Embryonic facial prominence (tissue), 1 donor: ENCODE measurements around the gene USP49.

Source experiments
- DNase-seq: peaks from one replicate; pipeline ENCODE4 v3.0.0-alpha.2; 2016; ENCODE audit errors: extremely low spot score

USP49 gene

DNA sequence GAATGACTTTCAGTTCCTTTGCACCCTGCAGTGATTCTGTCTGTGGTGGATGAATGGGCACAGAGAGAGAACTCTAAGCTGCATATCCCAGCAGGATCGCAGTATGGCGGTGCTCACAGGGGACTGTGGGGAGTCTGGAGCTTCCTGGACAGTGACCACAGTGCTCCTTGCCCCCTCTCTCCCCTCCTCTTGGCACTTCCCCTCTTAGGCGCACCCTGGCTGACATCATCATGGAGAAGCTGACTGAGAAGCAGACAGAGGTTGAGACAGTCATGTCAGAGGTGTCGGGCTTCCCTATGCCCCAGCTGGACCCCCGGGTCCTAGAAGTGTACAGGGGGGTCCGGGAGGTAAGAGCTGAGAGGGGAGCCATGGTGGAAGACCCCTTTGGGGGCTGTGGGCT, 34.7 kb upstream of the USP49 start:
- DNase-seq = no peak

GRCh38 chr6:41927253-41927652, 32.1 kb upstream of the USP49 start:
- no peak for DNase-seq

- DNase-seq = no peak
Observed at GRCh38 chr6:41922154-41922553, 27.0 kb upstream of the USP49 start.

DNA sequence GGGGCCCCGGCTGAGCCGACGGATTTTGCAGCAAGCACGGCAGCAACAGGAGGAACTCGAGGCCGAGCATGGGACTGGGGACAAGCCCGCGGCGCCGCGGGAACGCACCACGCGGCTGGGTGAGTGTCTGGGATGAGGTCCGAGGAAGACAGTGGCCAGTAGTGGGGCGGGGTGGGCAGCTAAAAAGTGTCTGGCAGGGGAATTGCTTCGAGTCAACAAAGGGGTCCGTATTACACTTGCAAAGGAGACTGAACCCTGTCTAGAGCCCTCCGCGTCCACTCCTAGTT, 26.5 kb upstream of the USP49 start:
- no peak for DNase-seq

DNA sequence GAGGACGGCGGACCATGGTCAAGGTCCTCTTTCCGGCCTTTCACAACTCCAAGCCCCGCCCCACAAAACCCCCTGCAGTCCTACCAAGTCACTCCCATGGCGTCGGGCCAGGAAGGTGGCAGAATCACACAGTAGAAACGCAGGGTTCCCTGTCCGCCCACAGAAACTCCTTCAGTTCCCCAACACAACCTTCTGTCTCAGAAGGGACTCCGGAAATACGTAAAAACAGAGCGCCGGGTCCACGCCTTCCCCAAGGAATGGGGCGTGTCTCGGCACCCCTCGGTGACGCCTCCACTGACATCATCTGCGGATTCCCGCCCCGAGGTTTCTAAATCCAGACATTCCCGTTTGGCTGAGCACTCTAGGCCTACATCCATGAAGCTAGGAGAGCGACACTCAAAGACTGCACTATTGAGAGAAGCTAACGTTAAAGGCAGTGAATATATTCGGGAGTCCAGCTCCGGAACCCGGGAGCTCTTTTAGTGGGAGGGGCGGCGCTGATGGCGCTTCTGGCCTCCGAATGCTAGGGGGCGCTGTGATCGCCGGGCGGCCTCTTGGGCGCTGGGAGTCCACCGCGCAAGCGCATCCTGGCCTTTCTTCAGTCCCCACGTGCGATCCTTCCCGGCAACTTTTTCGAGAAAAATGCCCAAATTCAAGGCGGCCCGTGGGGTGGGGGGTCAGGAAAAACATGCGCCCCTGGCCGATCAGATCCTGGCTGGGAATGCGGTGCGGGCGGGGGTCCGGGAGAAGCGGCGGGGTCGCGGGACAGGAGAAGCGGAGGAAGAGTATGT, 25.9 kb upstream of the USP49 start, which contains the start of the genes BYSL and MED20:
TSS of gene BYSL (plus strand) at position 579 of the 791 bp plus-strand sequence. CDS start at position 643, 64 bp downstream.
TSS of gene MED20 (minus strand) at position 219 of the 791 bp plus-strand sequence. CDS start at position 98, 121 bp downstream.
- DNase-seq = peak; percentile 91

DNA sequence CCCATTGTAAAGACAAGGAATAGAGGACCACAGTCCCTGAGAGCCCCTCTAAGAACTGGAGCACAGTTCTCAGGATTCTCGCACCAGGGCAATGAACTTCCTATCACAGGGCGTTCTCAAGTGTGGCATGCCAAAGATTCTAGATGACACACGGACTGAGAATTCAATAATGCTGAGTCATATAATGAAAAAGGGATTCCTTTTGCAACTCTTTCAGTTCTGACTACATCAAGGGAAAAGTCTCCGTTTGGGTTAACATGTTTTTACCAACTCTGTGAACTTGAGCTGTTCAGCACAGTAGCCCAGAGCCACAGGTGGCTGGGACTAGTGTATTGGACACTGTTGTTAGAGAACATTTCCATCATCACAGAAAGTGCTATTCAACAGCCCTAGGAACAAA, 22.4 kb upstream of the USP49 start:
- no peak for DNase-seq

DNA sequence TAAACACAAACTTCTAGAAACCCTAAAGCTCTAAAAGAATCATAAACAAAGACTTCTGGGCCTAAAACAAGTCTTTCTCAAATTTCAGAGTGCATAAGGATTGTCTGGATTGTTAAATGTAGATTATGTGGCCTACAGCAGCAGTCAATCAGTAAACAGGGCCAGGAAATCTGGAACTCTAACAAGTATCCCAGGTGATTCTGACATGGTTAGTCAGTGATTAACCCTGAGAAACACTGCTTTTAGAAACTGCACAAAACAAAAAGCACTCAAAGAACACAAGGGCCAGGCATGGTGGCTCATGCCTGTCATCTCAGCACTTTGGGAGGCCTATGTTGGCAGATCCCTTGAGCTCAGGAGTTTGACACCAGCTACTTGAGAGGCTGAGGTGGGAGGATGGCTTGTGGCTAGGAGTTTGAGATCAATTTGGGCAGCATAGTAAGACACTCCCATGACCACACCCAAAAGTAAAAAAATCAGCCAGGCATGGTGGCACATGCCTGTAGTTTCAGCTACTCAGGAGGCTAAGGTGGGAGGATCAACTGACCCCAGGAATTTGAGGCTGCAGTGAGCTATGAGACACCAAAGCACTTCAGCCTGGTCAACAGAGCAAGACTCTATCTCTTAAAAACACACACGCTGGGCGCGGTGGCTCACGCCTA, 19.8 kb upstream of the USP49 start:
- no peak for DNase-seq

DNA sequence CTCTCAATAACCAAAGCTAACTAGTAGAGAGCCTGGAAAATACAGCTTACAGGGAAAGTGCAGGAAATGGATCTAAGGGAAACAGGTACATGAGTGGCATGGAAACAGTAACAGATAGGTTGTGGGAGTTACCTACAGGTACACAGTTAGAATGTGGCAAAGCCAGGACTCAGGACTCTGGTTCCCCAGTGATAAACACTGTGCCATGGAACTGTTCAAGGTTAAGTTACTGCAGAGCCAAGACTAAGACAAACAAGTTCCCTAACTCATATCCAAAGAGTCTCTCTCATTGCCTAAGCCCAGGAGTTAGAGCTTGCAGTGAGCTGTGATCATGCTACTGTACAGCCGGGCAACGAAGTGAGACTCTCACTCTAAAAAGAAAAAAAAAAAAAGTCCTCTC, 19.2 kb upstream of the USP49 start:
- DNase-seq = no peak

- DNase-seq = no peak
Observed at GRCh38 chr6:41909727-41910126, 14.6 kb upstream of the USP49 start.

- no peak for DNase-seq
Observed at GRCh38 chr6:41901882-41902519, 6.8 kb upstream of the USP49 start.

DNA sequence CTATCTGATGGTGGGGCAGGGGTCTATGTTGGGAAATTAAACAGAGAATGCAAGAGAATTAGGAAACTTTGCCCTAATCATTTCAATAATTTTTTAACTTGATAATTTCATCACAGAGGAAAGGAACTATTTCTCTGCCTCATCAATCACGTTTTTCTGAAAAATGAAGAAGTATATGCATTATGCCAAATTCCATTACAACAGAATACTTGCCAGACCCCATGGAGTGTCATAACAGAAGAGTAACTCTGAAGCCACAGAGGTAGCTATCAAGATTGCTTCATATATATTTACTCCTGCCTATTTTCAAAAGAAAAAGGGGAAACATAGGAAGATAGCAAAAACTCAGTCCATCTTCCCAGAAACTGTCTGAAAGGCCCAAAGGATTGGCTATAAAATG, 5.7 kb upstream of the USP49 start:
- DNase-seq = no peak

DNA sequence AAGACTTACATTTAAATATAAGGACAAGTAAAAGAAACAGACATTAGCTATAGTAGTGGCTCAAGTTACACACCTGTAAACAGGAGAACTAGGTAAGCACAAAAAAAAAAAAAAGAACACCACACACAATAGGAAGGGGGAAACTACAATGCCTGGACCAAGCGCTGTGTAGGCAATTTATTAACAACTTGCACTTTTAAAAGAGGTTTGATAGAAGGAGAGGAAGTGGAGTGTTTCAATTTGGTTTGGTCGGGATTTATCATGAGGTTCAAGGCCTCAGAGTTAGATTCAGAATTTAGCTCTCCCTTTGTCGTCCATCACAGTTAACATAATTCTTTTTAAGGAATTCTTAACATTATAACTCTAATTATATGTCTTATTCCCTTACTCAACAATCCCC, 1.1 kb upstream of the USP49 start:
- no peak for DNase-seq

DNA sequence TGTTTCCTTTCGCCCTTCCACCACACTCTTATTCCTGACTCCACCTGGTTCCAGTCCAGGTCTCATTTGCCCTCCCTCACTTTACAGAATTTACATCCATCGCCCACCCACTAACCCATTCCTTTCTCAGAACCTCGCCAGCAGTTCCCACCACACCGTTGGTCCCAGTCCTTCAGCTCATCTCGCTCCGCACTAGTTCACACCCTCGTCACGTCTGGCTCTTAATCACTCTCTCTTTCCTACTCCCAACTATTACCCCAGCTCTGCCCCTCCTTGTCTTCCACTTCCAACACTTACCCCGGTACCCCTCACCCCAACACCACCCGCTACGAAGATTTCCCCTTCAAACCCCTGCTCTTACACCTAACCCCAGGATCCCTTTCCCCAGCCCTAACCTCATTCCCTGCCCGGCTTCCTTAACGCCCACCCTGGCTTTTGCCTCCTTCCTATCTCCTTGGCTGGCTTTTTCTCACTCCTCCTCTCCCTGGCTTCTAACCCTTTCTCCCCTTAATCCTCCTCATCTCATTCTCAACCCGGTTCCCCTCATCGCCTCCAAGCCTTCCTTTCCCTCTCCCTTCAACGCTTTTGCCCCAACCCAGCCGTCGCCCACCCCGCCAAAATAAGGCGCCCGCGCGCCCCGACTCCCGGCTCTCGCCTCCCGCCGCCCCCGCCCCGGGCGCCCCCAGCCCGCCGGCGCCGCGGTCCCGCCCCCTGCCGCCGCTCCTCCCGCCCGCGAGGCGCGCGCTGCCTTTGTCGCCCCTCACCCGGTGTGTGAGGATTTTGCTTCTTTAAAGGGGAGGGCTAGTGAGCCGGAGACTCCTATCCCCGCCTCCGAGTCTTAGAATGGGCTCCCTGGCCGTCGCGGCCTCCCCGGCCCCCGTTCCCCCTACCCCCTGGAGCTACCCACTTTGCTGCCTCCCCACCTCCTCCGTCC, 542 bp downstream of the USP49 start:
- DNase-seq = no peak

GRCh38 chr6:41892921-41893564, 2.1 kb downstream of the USP49 start:
- no peak for DNase-seq

DNA sequence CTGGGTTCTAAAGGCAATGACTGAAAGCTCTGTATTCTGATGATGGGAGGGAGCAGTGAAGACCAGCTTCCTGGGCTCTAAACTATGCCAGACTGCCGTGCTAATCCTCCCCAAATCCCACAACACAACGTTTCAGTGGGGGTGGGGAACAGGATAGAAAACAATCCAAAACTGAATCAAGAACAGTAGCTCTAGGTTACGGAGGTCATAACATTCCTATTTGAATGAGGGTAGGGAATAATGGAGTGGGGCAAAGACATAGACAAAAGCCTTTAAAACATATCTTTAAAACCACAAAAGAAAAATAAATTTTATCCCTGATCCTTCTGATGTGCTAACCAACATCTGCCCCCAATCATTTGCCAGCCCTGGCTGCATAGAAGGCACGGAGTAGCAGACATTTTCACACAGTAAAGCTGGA, 7.8 kb downstream of the USP49 start:
- DNase-seq = no peak

DNA sequence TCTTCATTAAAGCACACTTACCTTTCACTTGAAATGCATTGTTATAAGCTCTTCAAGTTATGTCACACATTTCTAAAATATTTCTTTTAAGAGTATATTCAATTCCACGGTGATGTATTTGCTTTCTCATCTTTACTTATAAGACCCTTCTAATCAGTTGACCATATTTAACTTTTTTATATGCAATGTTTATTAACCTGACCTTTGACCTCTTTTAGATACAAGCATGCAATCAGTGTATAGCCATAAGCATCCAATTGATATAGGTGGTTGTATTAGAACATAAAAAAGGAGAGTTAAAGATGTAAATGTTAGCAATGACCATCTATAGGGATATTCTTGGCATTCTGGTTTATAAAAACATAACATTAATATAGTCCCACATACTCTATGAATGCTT, 9.2 kb downstream of the USP49 start:
- DNase-seq = no peak

GRCh38 chr6:41884957-41885356, 10.2 kb downstream of the USP49 start:
- no peak for DNase-seq

- no peak for DNase-seq
Observed at GRCh38 chr6:41881506-41881905, 13.7 kb downstream of the USP49 start.

DNA sequence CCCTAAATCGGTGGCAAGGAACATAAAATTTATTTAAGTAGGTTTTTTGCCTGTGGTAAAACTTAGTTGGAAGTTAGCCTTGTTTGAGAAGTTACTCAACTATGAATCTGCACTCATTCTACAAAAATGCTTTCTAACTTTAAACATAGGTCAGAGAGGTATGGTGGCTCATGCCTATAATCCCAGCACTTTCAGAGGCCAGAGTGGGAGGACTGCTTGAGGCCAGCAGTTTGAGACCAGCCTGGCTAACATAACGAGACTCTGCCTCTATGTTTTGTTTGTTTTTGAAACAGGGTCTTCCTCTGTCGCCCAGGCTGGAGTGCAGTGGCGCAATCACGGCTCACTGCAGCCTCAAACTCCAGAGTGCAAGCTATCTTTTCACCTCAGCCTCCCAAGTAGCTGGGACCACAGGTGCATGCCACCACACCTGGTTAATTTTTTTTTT, 16.2 kb downstream of the USP49 start:
- no peak for DNase-seq

DNA sequence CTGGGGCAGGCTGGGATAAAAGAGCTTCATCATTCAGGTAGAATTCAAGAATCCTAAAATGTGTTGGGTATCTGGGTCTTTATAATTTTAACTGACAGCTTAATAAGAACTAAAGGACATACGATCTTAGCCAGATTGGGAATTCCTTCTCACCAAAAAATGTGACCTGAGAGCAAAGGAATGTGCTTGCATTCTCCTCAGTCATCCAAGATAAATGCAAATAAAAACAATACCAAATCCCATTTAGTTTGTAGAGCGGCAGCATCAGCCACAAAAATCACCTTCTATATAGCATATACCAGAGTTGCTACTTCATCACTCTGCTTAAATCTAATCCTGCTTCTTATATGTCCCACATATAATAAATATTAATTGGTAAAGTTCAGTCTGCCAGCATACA, 16.9 kb downstream of the USP49 start:
- DNase-seq = no peak

DNA sequence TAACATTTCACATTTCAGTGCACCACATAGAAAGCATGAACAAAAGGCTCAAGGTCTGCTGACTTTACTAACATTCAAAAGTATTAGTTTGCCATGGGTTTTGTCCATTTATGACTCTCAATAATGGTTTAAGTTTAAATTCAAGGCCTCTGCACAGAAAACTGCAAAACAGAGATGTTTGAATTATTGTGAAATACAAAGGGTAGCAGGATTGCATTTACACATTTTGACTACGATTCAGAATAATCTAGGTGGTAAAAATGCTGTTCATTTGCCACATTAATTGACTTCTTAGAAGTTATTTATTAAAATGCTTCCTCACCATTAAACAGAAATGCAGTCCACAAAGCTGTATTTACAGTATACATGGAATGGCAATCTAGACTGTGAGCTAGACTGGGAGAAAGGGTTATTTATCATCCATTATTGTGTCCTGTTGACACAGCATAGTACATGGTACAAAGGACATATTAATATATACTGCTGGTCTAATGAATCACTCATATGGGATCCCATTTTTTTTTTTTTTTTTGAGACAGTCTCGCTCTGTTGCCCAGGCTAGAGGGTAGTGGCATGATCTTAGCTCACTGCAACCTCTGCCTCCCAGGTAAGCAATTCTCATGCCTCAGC, 18.0 kb downstream of the USP49 start:
- DNase-seq = no peak
